ENCODE data around the gene SPRN.
"Not testable (repeated sequence)": the region's sequence is repeated elsewhere in the genome, so short reads cannot be mapped to it uniquely, and the experiment has no call there.

- not testable (repeated sequence) for TF ChIP-seq CTCF (IDR thresholded peaks at IDR 0.05; ENCODE audit: insufficient read depth, low read length); REST (IDR thresholded peaks at IDR 0.05; ENCODE audit: insufficient replicate concordance, low read depth); SPI1 (IDR thresholded peaks at IDR 0.05; ENCODE audit: borderline replicate concordance, low read depth)
Measured at GRCh38 chr10:133424601-133425000, at the start of gene SPRN.
